Activated naive CD8-positive, alpha-beta T cell treated with anti-CD3 and anti-CD28 coated beads, Interleukin-2, amount 50 U/mL, for 24 hours (primary cell): ENCODE results near the gene BHLHE40.

ENCODE experiments used
- ATAC-seq: fragments of 150-1000 bp; cut with Tn5 transposase; one replicate; pipeline ENCODE4 v1.10.0; 2021
- DNase-seq: peaks from one replicate; pipeline ENCODE4 v3.0.0; 2021
- H3K27ac Mint-ChIP-seq: one replicate; pipeline ENCODE4 v1.8.0; 2021; ENCODE audit warnings: mild to moderate bottlenecking, mixed read lengths
- H3K27me3 Mint-ChIP-seq: one replicate; pipeline ENCODE4 v1.8.0; 2021; ENCODE audit warnings: mixed read lengths
- H3K36me3 Mint-ChIP-seq: one replicate; pipeline ENCODE4 v1.8.0; 2021; ENCODE audit warnings: low read depth, mixed read lengths
- H3K4me1 Mint-ChIP-seq: one replicate; pipeline ENCODE4 v1.8.0; 2021; ENCODE audit warnings: mixed read lengths
- H3K4me3 Mint-ChIP-seq: one replicate; pipeline ENCODE4 v1.8.0; 2021; ENCODE audit warnings: mild to moderate bottlenecking, moderate library complexity, mixed read lengths
- H3K9me3 Mint-ChIP-seq: one replicate; pipeline ENCODE4 v1.8.0; 2021; ENCODE audit warnings: mixed read lengths

Gene BHLHE40

GRCh38 chr3:5011555-5012256, 32.5 kb downstream of the BHLHE40 start:
- no peaks in the 10 kb centered on the region for H3K9me3 Mint-ChIP-seq
- peaks cover 82% of the 10 kb centered on the region for H3K4me1 Mint-ChIP-seq
- no peaks in the 10 kb centered on the region for H3K36me3 Mint-ChIP-seq
- ATAC-seq = peak; percentile 12
- no peak overlapping the region for H3K4me3 Mint-ChIP-seq
- peaks cover 7% of the 10 kb centered on the region for H3K27me3 Mint-ChIP-seq
- H3K27ac Mint-ChIP-seq = peak overlapping the region; percentile 87
- peak; percentile 61 for DNase-seq

GRCh38 chr3:5012367-5012766, 33.1 kb downstream of the BHLHE40 start:
- no peak for DNase-seq
- H3K4me3 Mint-ChIP-seq = peak overlapping the region; percentile 37
- peaks cover 7% of the 10 kb centered on the region for H3K27me3 Mint-ChIP-seq
- peak overlapping the region; percentile 87 for H3K27ac Mint-ChIP-seq
- H3K4me1 Mint-ChIP-seq = peaks cover 82% of the 10 kb centered on the region
- ATAC-seq = no peak
- no peaks in the 10 kb centered on the region for H3K9me3 Mint-ChIP-seq
- no peaks in the 10 kb centered on the region for H3K36me3 Mint-ChIP-seq

- ATAC-seq = peak; percentile 39
- Mint-ChIP-seq H3K27me3 (peaks cover 7% of the 10 kb centered on the region), H3K36me3 (no peaks in the 10 kb centered on the region), H3K27ac (peak overlapping the region; percentile 68), H3K9me3 (no peaks in the 10 kb centered on the region), H3K4me3 (no peak overlapping the region), H3K4me1 (peaks cover 79% of the 10 kb centered on the region)
- peak; percentile 41 for DNase-seq
Measured at GRCh38 chr3:5013021-5013906, 34.0 kb downstream of the BHLHE40 start.

GRCh38 chr3:5014391-5014790, 35.2 kb downstream of the BHLHE40 start:
- Mint-ChIP-seq H3K9me3 (no peaks in the 10 kb centered on the region), H3K4me3 (no peak overlapping the region), H3K27ac (peak overlapping the region; percentile 68), H3K36me3 (no peaks in the 10 kb centered on the region), H3K4me1 (peaks cover 80% of the 10 kb centered on the region), H3K27me3 (peaks cover 7% of the 10 kb centered on the region)
- ATAC-seq (peak; percentile 17), DNase-seq (no peak)

- ATAC-seq = no peak
- peak overlapping the region; percentile 40 for H3K27ac Mint-ChIP-seq
- peaks cover 87% of the 10 kb centered on the region for H3K4me1 Mint-ChIP-seq
- H3K27me3 Mint-ChIP-seq = peaks cover 7% of the 10 kb centered on the region
- DNase-seq = no peak
- no peak overlapping the region for H3K4me3 Mint-ChIP-seq
- H3K36me3 Mint-ChIP-seq = no peaks in the 10 kb centered on the region
- no peaks in the 10 kb centered on the region for H3K9me3 Mint-ChIP-seq
Measured at GRCh38 chr3:5015056-5015455, 35.8 kb downstream of the BHLHE40 start.

GRCh38 chr3:5016211-5017161, 37.2 kb downstream of the BHLHE40 start:
- DNase-seq (no peak), ATAC-seq (peak; percentile 42)
- Mint-ChIP-seq H3K4me3 (no peak overlapping the region), H3K4me1 (peaks cover 92% of the 10 kb centered on the region), H3K27me3 (peaks cover 7% of the 10 kb centered on the region), H3K36me3 (no peaks in the 10 kb centered on the region), H3K27ac (peak overlapping the region; percentile 41), H3K9me3 (no peaks in the 10 kb centered on the region)

- H3K36me3 Mint-ChIP-seq = no peaks in the 10 kb centered on the region
- no peak overlapping the region for H3K27ac Mint-ChIP-seq
- no peaks in the 10 kb centered on the region for H3K9me3 Mint-ChIP-seq
- H3K27me3 Mint-ChIP-seq = peaks cover 4% of the 10 kb centered on the region
- H3K4me3 Mint-ChIP-seq = no peak overlapping the region
- peaks cover 92% of the 10 kb centered on the region for H3K4me1 Mint-ChIP-seq
- DNase-seq (no peak), ATAC-seq (no peak)
Measured at GRCh38 chr3:5017925-5018531, 38.8 kb downstream of the BHLHE40 start.

GRCh38 chr3:5019411-5020241, 40.4 kb downstream of the BHLHE40 start:
- peak overlapping the region; percentile 52 for H3K4me3 Mint-ChIP-seq
- ATAC-seq (peak; percentile 21), DNase-seq (peak; percentile 72)
- H3K36me3 Mint-ChIP-seq = no peaks in the 10 kb centered on the region
- no peaks in the 10 kb centered on the region for H3K9me3 Mint-ChIP-seq
- peaks cover 91% of the 10 kb centered on the region for H3K4me1 Mint-ChIP-seq
- peaks cover 3% of the 10 kb centered on the region for H3K27me3 Mint-ChIP-seq
- peak overlapping the region; percentile 96 for H3K27ac Mint-ChIP-seq

- Mint-ChIP-seq H3K27me3 (no peaks in the 10 kb centered on the region), H3K36me3 (no peaks in the 10 kb centered on the region), H3K4me3 (no peak overlapping the region), H3K9me3 (no peaks in the 10 kb centered on the region), H3K27ac (peak overlapping the region; percentile 96), H3K4me1 (peaks cover 91% of the 10 kb centered on the region)
- ATAC-seq = no peak
- no peak for DNase-seq
Measured at GRCh38 chr3:5020242-5020722, 41.0 kb downstream of the BHLHE40 start.

GRCh38 chr3:5021116-5022092, 42.2 kb downstream of the BHLHE40 start:
- Mint-ChIP-seq H3K36me3 (no peaks in the 10 kb centered on the region), H3K9me3 (no peaks in the 10 kb centered on the region), H3K27ac (peak overlapping the region; percentile 96), H3K4me1 (peaks cover 88% of the 10 kb centered on the region), H3K27me3 (no peaks in the 10 kb centered on the region), H3K4me3 (peak overlapping the region; percentile 63)
- peak; percentile 76 for ATAC-seq
- DNase-seq = no peak

GRCh38 chr3:5022187-5022965, 43.1 kb downstream of the BHLHE40 start:
- ATAC-seq = peak; percentile 79
- Mint-ChIP-seq H3K27ac (peak overlapping the region; percentile 96), H3K27me3 (no peaks in the 10 kb centered on the region), H3K9me3 (no peaks in the 10 kb centered on the region), H3K4me3 (peak overlapping the region; percentile 63), H3K36me3 (no peaks in the 10 kb centered on the region), H3K4me1 (peaks cover 84% of the 10 kb centered on the region)
- DNase-seq = no peak
